Kidney epithelial cell (primary cell): Measurements from ENCODE around the gene RABGAP1. TPM values are rescaled to one million over a fixed set of nuclear protein-coding genes. Genes with fewer than 3 reads are reported as not detected.

Experiments used
- DNase-seq: peaks from one replicate; pipeline ENCODE4 v3.0.0-alpha.2; 2010; ENCODE audit warnings: low read depth
- H3K27me3 ChIP-seq: 2 replicates; pipeline ENCODE4 v1.6.0; 2011; ENCODE audit warnings: low read length; ENCODE audit not compliant: control insufficient read depth, insufficient read depth
- H3K36me3 ChIP-seq: 2 replicates; pipeline ENCODE4 v1.5.1; 2011; ENCODE audit warnings: low read length; ENCODE audit not compliant: control insufficient read depth, insufficient read depth
- H3K4me3 ChIP-seq: 2 replicates; pipeline ENCODE4 v1.5.1; 2011; ENCODE audit warnings: low read depth, mild to moderate bottlenecking, control low read depth, low read length
- total RNA-seq: library from RNA; depleted of rRNA; stranded (reverse); fragments of >200 nt; gene quantifications from 2 replicates; pipeline ENCODE4 v1.2.3, GENCODE V29; 2015
- TF ChIP-seq, protein P1 (sequence below): IDR thresholded peaks from 2 replicates; pipeline ENCODE4 v1.5.1; 2011; ENCODE audit warnings: mild to moderate bottlenecking, moderate library complexity, low read length, control low read depth, inconsistent platforms; ENCODE audit not compliant: insufficient read depth, poor library complexity, severe bottlenecking

Gene RABGAP1
- total RNA-seq, 1 donor from 2014 or later, result 19.1 TPM

DNA sequence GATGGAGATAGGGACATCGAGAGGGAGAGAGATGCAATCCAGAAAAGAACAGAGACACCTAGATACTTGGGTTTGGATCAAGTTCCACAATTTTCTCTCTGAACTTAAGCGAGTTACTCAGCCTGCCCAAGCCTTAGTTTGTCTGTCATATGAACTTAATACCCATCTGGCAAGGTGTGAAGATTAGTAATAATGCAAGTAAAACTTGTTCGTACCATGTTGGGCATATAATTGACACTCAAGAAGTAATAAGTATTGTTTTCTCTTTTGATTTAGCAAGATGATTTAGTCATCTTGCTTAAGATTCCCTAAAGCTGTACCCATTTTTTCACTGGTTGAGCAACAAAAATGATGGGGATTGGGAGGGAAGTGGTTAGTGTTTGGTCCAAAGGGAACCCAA is 7.5 kb downstream of the RABGAP1 start:
- DNase-seq, result no peak
- TF ChIP-seq, protein P1, sequence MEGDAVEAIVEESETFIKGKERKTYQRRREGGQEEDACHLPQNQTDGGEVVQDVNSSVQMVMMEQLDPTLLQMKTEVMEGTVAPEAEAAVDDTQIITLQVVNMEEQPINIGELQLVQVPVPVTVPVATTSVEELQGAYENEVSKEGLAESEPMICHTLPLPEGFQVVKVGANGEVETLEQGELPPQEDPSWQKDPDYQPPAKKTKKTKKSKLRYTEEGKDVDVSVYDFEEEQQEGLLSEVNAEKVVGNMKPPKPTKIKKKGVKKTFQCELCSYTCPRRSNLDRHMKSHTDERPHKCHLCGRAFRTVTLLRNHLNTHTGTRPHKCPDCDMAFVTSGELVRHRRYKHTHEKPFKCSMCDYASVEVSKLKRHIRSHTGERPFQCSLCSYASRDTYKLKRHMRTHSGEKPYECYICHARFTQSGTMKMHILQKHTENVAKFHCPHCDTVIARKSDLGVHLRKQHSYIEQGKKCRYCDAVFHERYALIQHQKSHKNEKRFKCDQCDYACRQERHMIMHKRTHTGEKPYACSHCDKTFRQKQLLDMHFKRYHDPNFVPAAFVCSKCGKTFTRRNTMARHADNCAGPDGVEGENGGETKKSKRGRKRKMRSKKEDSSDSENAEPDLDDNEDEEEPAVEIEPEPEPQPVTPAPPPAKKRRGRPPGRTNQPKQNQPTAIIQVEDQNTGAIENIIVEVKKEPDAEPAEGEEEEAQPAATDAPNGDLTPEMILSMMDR, result no peak
- Histone ChIP-seq H3K4me3 (no peak overlapping the region), H3K36me3 (no peaks in the 10 kb centered on the region), H3K27me3 (no peaks in the 10 kb centered on the region)

DNA sequence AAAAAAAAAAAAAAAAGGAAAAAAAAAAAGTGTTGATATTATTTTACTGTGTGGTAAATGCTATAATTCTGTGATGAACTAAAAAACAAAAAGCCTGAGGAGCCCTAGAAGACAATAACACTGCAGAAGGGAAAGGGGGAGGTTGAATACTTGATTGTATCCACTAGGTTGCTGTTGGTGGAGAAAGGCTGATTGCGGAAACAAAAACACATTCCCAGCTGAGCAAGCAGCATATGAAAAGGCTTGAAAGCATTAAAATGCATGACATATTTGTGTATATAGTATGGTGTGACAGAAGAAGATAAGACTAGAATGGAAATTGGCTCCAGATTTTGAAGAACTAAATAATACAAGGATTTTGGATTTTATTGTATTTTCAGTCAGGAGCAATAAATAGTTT is 8.9 kb downstream of the RABGAP1 start:
- no peaks in the 10 kb centered on the region for H3K36me3 ChIP-seq
- DNase-seq, result no peak
- no peak overlapping the region for H3K4me3 ChIP-seq
- TF ChIP-seq, protein P1, result no peak
- H3K27me3 ChIP-seq, result no peaks in the 10 kb centered on the region

DNA sequence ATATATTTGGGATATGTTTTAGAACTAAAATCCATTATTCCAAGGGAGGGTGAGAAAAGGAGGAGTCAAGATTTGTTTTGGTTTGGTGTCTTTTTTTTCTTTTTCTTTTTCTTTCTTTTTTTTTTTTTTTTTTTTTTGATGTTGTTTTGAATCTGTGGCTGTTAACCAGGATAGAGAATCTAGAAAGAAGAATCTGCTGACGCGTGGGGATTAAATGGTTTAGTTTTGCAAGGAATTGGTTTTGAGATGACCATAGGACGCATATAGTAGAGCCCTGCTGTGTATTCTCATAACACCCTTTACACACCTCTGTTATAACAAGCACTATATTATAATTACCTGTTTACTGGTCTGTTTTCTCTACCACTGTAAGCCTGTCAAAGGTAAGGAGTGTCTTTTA is 9.4 kb downstream of the RABGAP1 start:
- no peaks in the 10 kb centered on the region for H3K27me3 ChIP-seq
- DNase-seq, result no peak
- no peak overlapping the region for H3K4me3 ChIP-seq
- no peaks in the 10 kb centered on the region for H3K36me3 ChIP-seq
- TF ChIP-seq, protein P1, result no peak

DNA sequence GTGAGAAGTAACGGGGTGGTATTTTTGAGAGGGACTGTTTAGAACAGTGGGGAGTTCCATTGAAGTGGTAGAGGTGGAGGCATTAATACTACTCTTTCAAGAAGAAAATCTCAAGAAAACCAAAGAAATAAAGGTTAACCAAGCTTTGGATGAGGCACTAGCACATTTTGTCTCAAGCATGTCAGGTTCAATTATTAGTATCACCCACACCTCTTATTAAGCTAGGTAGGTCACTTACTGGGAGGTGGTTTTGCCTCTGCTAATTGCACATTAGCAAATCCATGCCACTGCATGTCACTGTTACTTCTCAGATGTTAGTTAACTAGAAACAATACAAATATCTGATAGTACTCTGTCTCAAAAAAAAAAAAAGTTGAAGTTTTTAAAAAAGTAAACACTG is 10.2 kb downstream of the RABGAP1 start:
- Histone ChIP-seq H3K36me3 (no peaks in the 10 kb centered on the region), H3K27me3 (no peaks in the 10 kb centered on the region), H3K4me3 (no peak overlapping the region)
- DNase-seq, result no peak
- TF ChIP-seq, protein P1, result no peak

DNA sequence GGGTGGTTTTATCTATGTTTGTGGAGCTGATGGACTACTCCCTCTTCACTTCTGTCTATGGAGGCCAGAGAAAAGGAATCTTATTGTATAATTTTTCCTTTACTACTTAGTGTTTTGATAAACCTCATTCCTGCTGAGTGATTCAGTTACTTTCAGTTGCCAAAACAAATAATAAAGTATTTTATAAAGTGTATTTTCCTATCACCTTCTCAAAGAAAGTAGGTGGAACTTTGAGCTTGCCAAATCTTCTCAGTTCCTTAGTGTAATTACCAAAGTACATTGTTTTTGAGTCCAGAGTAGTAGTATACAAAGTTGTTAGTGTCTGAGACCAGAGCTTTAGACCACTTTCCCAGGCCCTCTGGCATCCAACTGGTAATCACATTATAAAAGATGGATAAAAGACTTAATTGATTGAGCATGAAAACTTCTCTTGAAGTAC is 13.5 kb downstream of the RABGAP1 start:
- TF ChIP-seq, protein P1, result no peak
- Histone ChIP-seq H3K36me3 (no peaks in the 10 kb centered on the region), H3K4me3 (no peak overlapping the region), H3K27me3 (no peaks in the 10 kb centered on the region)
- no peak for DNase-seq

DNA sequence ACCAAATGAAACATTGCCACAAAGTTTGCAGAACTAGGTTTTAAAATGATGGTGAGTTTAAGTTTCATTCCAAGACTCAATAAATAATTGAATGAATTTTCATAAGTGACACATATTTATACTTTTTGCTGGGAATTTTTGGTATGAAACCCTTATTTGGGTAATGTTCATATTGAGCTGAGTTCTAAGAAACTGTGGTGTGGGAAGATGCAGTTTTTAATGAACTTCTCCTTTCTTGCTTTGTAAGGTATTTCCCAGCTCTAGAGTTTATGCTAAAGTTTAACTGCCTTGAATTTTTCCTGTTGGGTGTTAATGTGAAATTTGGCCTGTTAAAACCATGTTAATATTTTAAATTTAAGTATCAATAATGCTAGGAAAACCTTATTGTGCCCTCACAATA is 15.1 kb downstream of the RABGAP1 start:
- Histone ChIP-seq H3K27me3 (no peaks in the 10 kb centered on the region), H3K4me3 (no peak overlapping the region)
- TF ChIP-seq, protein P1, result no peak

More for the DNA sequence above, 15.1 kb downstream of the RABGAP1 start:
- H3K36me3 ChIP-seq, result no peaks in the 10 kb centered on the region
- no peak for DNase-seq
